CD14-positive monocyte (primary cell): Measurements from ENCODE around the gene WIPF2. TPM values are rescaled to one million over a fixed set of nuclear protein-coding genes. Genes with fewer than 3 reads are reported as not detected.

ENCODE experiments used
- DNase-seq, 3 donors: peaks; one replicate each; pipeline ENCODE4 v3.0.0-alpha.2; 2011 to 2022
- H2AFZ ChIP-seq: 2 replicates; pipeline ENCODE4 v1.6.0; 2012; ENCODE audit warnings: mild to moderate bottlenecking, low read depth, low read length, inconsistent platforms; ENCODE audit not compliant: insufficient read depth, poor library complexity, severe bottlenecking
- H3K27ac ChIP-seq, 2 donors: 1 replicate in 1 of 2; 2 replicates in 1 of 2; pipeline ENCODE4 v1.5.1; 2012 to 2013; ENCODE audit warnings: low read length in 2 of 2, control low read depth in 1 of 2, inconsistent platforms in 1 of 2, low read depth in 1 of 2, mild to moderate bottlenecking in 1 of 2
- H3K27me3 ChIP-seq, 2 donors: one replicate each; pipeline versions ENCODE4 v1.6.0 to v1.6.1; 2011 to 2013; ENCODE audit warnings: low read length in 2 of 2; ENCODE audit not compliant: control insufficient read depth in 2 of 2, insufficient read depth in 2 of 2
- H3K36me3 ChIP-seq, 2 donors: replicated peaks in 1 of 2; 1 replicate in 1 of 2; 2 replicates in 1 of 2; pipeline versions ENCODE4 v1.5.1 to v1.6.1; 2012 to 2013; ENCODE audit warnings: low read length in 2 of 2, control low read depth in 1 of 2, inconsistent platforms in 1 of 2, mild to moderate bottlenecking in 1 of 2; ENCODE audit not compliant: insufficient read depth in 2 of 2, control insufficient read depth in 1 of 2
- H3K4me1 ChIP-seq, 2 donors: 1 replicate in 1 of 2; 2 replicates in 1 of 2; pipeline versions ENCODE4 v1.5.1 to v1.6.1; 2012 to 2013; ENCODE audit warnings: low read length in 2 of 2, control low read depth in 1 of 2, inconsistent platforms in 1 of 2, mild to moderate bottlenecking in 1 of 2, moderate library complexity in 1 of 2; ENCODE audit not compliant: insufficient read depth in 2 of 2, control insufficient read depth in 1 of 2
- H3K4me2 ChIP-seq: replicated peaks from 2 replicates; pipeline ENCODE3; 2012; ENCODE audit warnings: low read length, moderate library complexity, mild to moderate bottlenecking; ENCODE audit not compliant: poor library complexity, severe bottlenecking; ENCODE audit errors: extremely low read depth
- H3K4me3 ChIP-seq, 3 experiments: fragments of 200-600 bp in 1 of 3; sonication (generic) in 1 of 3; replicated peaks in 1 of 3; 1 replicate in 2 of 3; 2 replicates in 1 of 3; pipeline ENCODE4 v1.5.1; 2011 to 2013; ENCODE audit warnings: low read length in 3 of 3, mild to moderate bottlenecking in 3 of 3, control low read depth in 2 of 3, low read depth in 2 of 3, inconsistent platforms in 1 of 3, moderate library complexity in 1 of 3
- H3K79me2 ChIP-seq: 2 replicates; pipeline ENCODE4 v1.6.0; 2012; ENCODE audit warnings: mild to moderate bottlenecking, control low read depth, inconsistent platforms, low read length, moderate library complexity; ENCODE audit not compliant: insufficient read depth
- H3K9ac ChIP-seq: 2 replicates; pipeline ENCODE4 v1.6.0; 2017; ENCODE audit warnings: low read length, mild to moderate bottlenecking; ENCODE audit not compliant: insufficient read depth, poor library complexity, severe bottlenecking
- H3K9me3 ChIP-seq, 2 donors: replicated peaks in 1 of 2; 1 replicate in 1 of 2; 2 replicates in 1 of 2; pipeline versions ENCODE4 v1.5.1 to v1.6.1; 2012 to 2013; ENCODE audit warnings: low read length in 2 of 2, control low read depth in 1 of 2; ENCODE audit not compliant: control insufficient read depth in 1 of 2, insufficient read depth in 1 of 2
- H4K20me1 ChIP-seq: 2 replicates; pipeline ENCODE4 v1.6.0; 2012; ENCODE audit warnings: mild to moderate bottlenecking, low read length, control low read depth, moderate library complexity; ENCODE audit not compliant: insufficient read depth
- H3K27ac Mint-ChIP-seq, 7 donors: one replicate each; pipeline ENCODE4 v1.8.0; 2020; ENCODE audit warnings: mild to moderate bottlenecking in 7 of 7, mixed read lengths in 7 of 7, moderate library complexity in 6 of 7, inconsistent platforms in 2 of 7
- H3K27me3 Mint-ChIP-seq, 3 donors: one replicate each; pipeline ENCODE4 v1.8.0; 2021 to 2022; ENCODE audit warnings: low read depth in 3 of 3, mild to moderate bottlenecking in 3 of 3, mixed read lengths in 3 of 3, moderate library complexity in 3 of 3, inconsistent platforms in 1 of 3
- H3K36me3 Mint-ChIP-seq, 2 donors: one replicate each; pipeline ENCODE4 v1.8.0; 2020; ENCODE audit warnings: mixed read lengths in 2 of 2, inconsistent platforms in 1 of 2, mild to moderate bottlenecking in 1 of 2
- H3K4me1 Mint-ChIP-seq: one replicate; pipeline ENCODE4 v1.8.0; 2020; ENCODE audit warnings: mild to moderate bottlenecking, mixed read lengths
- H3K4me3 Mint-ChIP-seq, 2 donors: one replicate each; pipeline ENCODE4 v1.8.0; 2020; ENCODE audit warnings: mild to moderate bottlenecking in 2 of 2, mixed read lengths in 2 of 2, moderate library complexity in 1 of 2
- H3K9me3 Mint-ChIP-seq, 7 donors: one replicate each; pipeline ENCODE4 v1.8.0; 2020 to 2022; ENCODE audit warnings: mixed read lengths in 7 of 7, mild to moderate bottlenecking in 6 of 7, moderate library complexity in 6 of 7, inconsistent platforms in 2 of 7
- WGBS: methylation state at CpG from one replicate; pipeline ENCODE4 v1.1.5; 2013; ENCODE audit warnings: missing lambda C conversion rate; ENCODE audit not compliant: insufficient coverage; 5-methylcytosine and 5-hydroxymethylcytosine counted together
- intact Hi-C, 2 donors: fragments of 100-400 bp; cut with micrococcal nuclease; formaldehyde crosslinking; loops; one replicate each; pipeline versions ENCODE4 v1.15.0 to v1.15.1; 2023
- polyA plus RNA-seq, 3 donors: library from polyadenylated mRNA; depleted of rRNA in 1 of 3; unstranded in 2 of 3; stranded (reverse) in 1 of 3; fragments of 300-500 nt in 2 of 3; fragments of >200 nt in 1 of 3; fragmentation: Illumina TruSeq in 2 of 3; gene quantifications; 1 replicate in 2 of 3; 2 replicates in 1 of 3; pipeline ENCODE4 v1.2.3, GENCODE V29; 2012 to 2021
- TF ChIP-seq, protein P1 (sequence below): fragments of 200-600 bp; IDR thresholded peaks from one replicate; pipeline ENCODE4 v1.8.0; 2022; ENCODE audit warnings: antibody characterized with exemption, mild to moderate bottlenecking

WIPF2 gene
- polyA plus RNA-seq, 3 donors: 5.2 to 9.7 (median 8.4) TPM

DNA sequence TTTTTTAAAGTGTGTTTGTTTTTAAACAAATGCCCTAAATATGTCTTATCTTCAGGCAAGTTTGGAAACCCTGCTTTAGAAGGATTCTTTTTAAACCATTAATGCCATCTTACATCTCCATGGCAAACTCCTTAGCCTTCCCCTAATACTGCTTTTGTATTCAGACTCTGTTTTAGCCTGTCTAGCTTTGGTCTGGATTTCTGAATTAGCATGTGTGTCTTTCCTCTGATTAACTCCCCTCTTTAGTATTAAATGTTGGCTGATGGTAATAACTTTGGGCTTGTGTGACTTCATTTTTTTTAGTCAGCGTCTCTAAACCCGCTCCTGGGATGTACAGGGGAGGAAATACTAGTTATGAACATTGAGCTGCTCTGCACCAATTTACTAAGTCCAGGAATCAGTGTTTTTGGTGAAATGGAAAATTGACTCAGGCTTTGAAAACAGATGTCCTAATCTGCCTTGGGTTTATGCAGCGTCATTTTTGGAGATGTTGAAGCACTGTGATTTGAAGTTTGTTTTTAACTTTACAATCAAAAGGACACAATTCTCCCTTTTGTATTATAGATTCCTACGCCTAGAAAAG lies 22.2 kb downstream of the WIPF2 start:
- no peak overlapping the region for H3K4me3 Mint-ChIP-seq
- H3K27ac Mint-ChIP-seq: no peak overlapping the region
- no peak for DNase-seq
- TF ChIP-seq, protein P1, sequence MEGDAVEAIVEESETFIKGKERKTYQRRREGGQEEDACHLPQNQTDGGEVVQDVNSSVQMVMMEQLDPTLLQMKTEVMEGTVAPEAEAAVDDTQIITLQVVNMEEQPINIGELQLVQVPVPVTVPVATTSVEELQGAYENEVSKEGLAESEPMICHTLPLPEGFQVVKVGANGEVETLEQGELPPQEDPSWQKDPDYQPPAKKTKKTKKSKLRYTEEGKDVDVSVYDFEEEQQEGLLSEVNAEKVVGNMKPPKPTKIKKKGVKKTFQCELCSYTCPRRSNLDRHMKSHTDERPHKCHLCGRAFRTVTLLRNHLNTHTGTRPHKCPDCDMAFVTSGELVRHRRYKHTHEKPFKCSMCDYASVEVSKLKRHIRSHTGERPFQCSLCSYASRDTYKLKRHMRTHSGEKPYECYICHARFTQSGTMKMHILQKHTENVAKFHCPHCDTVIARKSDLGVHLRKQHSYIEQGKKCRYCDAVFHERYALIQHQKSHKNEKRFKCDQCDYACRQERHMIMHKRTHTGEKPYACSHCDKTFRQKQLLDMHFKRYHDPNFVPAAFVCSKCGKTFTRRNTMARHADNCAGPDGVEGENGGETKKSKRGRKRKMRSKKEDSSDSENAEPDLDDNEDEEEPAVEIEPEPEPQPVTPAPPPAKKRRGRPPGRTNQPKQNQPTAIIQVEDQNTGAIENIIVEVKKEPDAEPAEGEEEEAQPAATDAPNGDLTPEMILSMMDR: no peak
- no peaks in the 10 kb centered on the region for H3K9me3 ChIP-seq
- no peak overlapping the region for H3K27ac ChIP-seq
- H4K20me1 ChIP-seq: peaks cover 88% of the 10 kb centered on the region
- WGBS: 100% methylated on average over 2 of the region's 4 CpGs
- intact Hi-C loops: no loop called here
- peaks cover 93% of the 10 kb centered on the region for H3K79me2 ChIP-seq
- no peak overlapping the region for H3K9ac ChIP-seq
- no peaks in the 10 kb centered on the region for H3K27me3 Mint-ChIP-seq
- H3K36me3 ChIP-seq: peaks cover 5 to 51% of the 10 kb centered on the region in 2 donors
- no peak overlapping the region for H3K4me3 ChIP-seq
- no peaks in the 10 kb centered on the region for H3K9me3 Mint-ChIP-seq
- H3K4me1 Mint-ChIP-seq: peaks cover 14% of the 10 kb centered on the region
- no peaks in the 10 kb centered on the region for H3K27me3 ChIP-seq
- no peaks in the 10 kb centered on the region for H3K4me1 ChIP-seq
- no peak overlapping the region for H3K4me2 ChIP-seq
- no peak overlapping the region for H2AFZ ChIP-seq
- peaks cover 18 to 51% of the 10 kb centered on the region in 2 donors for H3K36me3 Mint-ChIP-seq

DNA sequence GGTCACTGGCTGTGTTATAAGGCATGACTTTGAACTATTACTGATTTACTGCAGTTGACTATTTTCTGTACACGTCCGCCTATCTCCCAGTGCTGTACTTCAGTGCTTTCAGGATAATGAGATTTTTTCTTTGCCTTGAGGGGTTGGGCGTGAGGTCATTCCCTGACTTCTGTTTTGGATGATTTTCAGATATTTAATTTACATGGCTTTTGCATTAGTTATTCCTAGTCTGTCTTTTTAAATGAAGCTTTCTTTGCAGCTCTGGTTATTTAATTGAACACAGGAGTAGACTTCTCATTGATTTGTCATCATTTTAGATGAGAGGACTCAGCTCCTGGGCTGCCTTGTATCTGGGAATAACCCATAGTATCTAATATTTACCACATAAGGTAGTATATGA lies 23.7 kb downstream of the WIPF2 start:
- Histone ChIP-seq H3K36me3 (peaks cover 0 to 38% of the 10 kb centered on the region in 2 donors), H3K27me3 (no peaks in the 10 kb centered on the region), H4K20me1 (peaks cover 89% of the 10 kb centered on the region), H3K4me3 (no peak overlapping the region), H3K4me1 (no peaks in the 10 kb centered on the region), H3K27ac (no peak overlapping the region), H3K9me3 (no peaks in the 10 kb centered on the region), H3K4me2 (no peak overlapping the region), H3K9ac (no peak overlapping the region), H3K79me2 (peaks cover 93% of the 10 kb centered on the region), H2AFZ (no peak overlapping the region)
- Mint-ChIP-seq H3K27ac (no peak overlapping the region), H3K9me3 (no peaks in the 10 kb centered on the region), H3K4me1 (peaks cover 14% of the 10 kb centered on the region), H3K36me3 (peaks cover 13 to 40% of the 10 kb centered on the region in 2 donors), H3K4me3 (no peak overlapping the region), H3K27me3 (no peaks in the 10 kb centered on the region)
- TF ChIP-seq, protein P1: no peak
- no peak for DNase-seq
- intact Hi-C loops: no loop called here
- WGBS: no CpG with 5 or more reads among the region's 3 CpGs
